ENCODE results near the gene SUFU.
A peak's percentile ranks its signal among the peaks of the same experiment; 100 is the strongest.

GRCh38 chr10:102501201-102502028 lies 2.4 kb upstream of the SUFU start:
- TF ChIP-seq CTCF (IDR thresholded peaks at IDR 0.05) (no peak), EP300 (IDR thresholded peaks at IDR 0.05) (no peak), POLR2A (IDR thresholded peaks at IDR 0.05) (peak in 1 of 2 donors; percentile 59)

Data from gastroesophageal sphincter (tissue), 3 donors.